ENCODE measurements around the gene DHRS2.

The DHRS2 gene

GRCh38 chr14:23612802-23613201 lies 23.4 kb upstream of the DHRS2 start:
- DNase-seq (ENCODE audit: low read depth) = no peak
- no peak overlapping the region for H3K4me3 ChIP-seq (ENCODE audit: low read depth, low read length)
- TF ChIP-seq CTCF (IDR thresholded peaks at IDR 0.05; ENCODE audit: insufficient read depth, low read depth, low read length, missing control alignments) = no peak

GRCh38 chr14:23613242-23614070 lies 22.7 kb upstream of the DHRS2 start:
- no peak for DNase-seq (ENCODE audit: low read depth)
- H3K4me3 ChIP-seq (ENCODE audit: low read depth, low read length) = no peak overlapping the region
- no peak for TF ChIP-seq CTCF (IDR thresholded peaks at IDR 0.05; ENCODE audit: insufficient read depth, low read depth, low read length, missing control alignments)

- no peak for TF ChIP-seq CTCF (IDR thresholded peaks at IDR 0.05; ENCODE audit: insufficient read depth, low read depth, low read length, missing control alignments)
- no peak for DNase-seq (ENCODE audit: low read depth)
- H3K4me3 ChIP-seq (ENCODE audit: low read depth, low read length) = no peak overlapping the region
These were observed 21.8 kb upstream of the DHRS2 start for GRCh38 chr14:23614395-23614828.

GRCh38 chr14:23615856-23616255 lies 20.3 kb upstream of the DHRS2 start:
- DNase-seq (ENCODE audit: low read depth) = no peak
- no peak for TF ChIP-seq CTCF (IDR thresholded peaks at IDR 0.05; ENCODE audit: insufficient read depth, low read depth, low read length, missing control alignments)
- H3K4me3 ChIP-seq (ENCODE audit: low read depth, low read length) = no peak overlapping the region

GRCh38 chr14:23617539-23617938 lies 18.6 kb upstream of the DHRS2 start:
- no peak for TF ChIP-seq CTCF (IDR thresholded peaks at IDR 0.05; ENCODE audit: insufficient read depth, low read depth, low read length, missing control alignments)
- H3K4me3 ChIP-seq (ENCODE audit: low read depth, low read length) = no peak overlapping the region
- no peak for DNase-seq (ENCODE audit: low read depth)

- no peak overlapping the region for H3K4me3 ChIP-seq (ENCODE audit: low read depth, low read length)
- no peak for DNase-seq (ENCODE audit: low read depth)
- TF ChIP-seq CTCF (IDR thresholded peaks at IDR 0.05; ENCODE audit: insufficient read depth, low read depth, low read length, missing control alignments) = no peak
These were observed 17.7 kb upstream of the DHRS2 start for GRCh38 chr14:23618415-23618988.

Measured in GM12865 (cell line).